Liver (tissue), 9 donors: ENCODE results near the gene TRIM29. TPM values are rescaled to one million over a fixed set of nuclear protein-coding genes. Genes with fewer than 3 reads are reported as not detected.

Experiments used
- DNase-seq: peaks from one replicate; pipeline ENCODE4 v3.0.0-alpha.2; 2017; ENCODE audit warnings: low spot score
- H3K27ac ChIP-seq, 2 donors: one replicate each; pipeline ENCODE4 v1.7.0; 2013; ENCODE audit warnings: inconsistent platforms in 2 of 2, low read length in 2 of 2, control low read depth in 1 of 2, low read depth in 1 of 2, mild to moderate bottlenecking in 1 of 2
- H3K27me3 ChIP-seq, 4 donors: one replicate each; pipeline versions ENCODE4 v1.6.1 to v1.7.0; 2013; ENCODE audit warnings: low read length in 3 of 4, inconsistent platforms in 1 of 4, mild to moderate bottlenecking in 1 of 4, moderate library complexity in 1 of 4; ENCODE audit not compliant: control insufficient read depth in 4 of 4, insufficient read depth in 4 of 4
- H3K36me3 ChIP-seq, 4 donors: one replicate each; pipeline versions ENCODE4 v1.6.1 to v1.7.0; 2013; ENCODE audit warnings: low read length in 3 of 4, mild to moderate bottlenecking in 3 of 4, low read depth in 1 of 4, moderate library complexity in 1 of 4; ENCODE audit not compliant: control insufficient read depth in 4 of 4, insufficient read depth in 3 of 4
- H3K4me1 ChIP-seq, 4 donors: one replicate each; pipeline versions ENCODE4 v1.6.1 to v1.7.0; 2013; ENCODE audit warnings: low read length in 3 of 4, mild to moderate bottlenecking in 3 of 4, moderate library complexity in 1 of 4; ENCODE audit not compliant: control insufficient read depth in 4 of 4, insufficient read depth in 4 of 4
- H3K4me3 ChIP-seq, 3 donors: one replicate each; pipeline versions ENCODE4 v1.6.1 to v1.7.0; 2013; ENCODE audit warnings: low read length in 3 of 3, control low read depth in 1 of 3, low read depth in 1 of 3, mild to moderate bottlenecking in 1 of 3
- H3K9ac ChIP-seq, 2 donors: one replicate each; pipeline ENCODE4 v1.7.0; 2013; ENCODE audit warnings: low read length in 2 of 2, mild to moderate bottlenecking in 2 of 2, moderate library complexity in 2 of 2, control low read depth in 1 of 2, low read depth in 1 of 2
- H3K9me3 ChIP-seq, 4 donors: one replicate each; pipeline versions ENCODE4 v1.6.1 to v1.7.0; 2013; ENCODE audit warnings: low read length in 3 of 4; ENCODE audit not compliant: control insufficient read depth in 4 of 4
- CTCF ChIP-seq: fragments of 150-350 bp; IDR thresholded peaks from 2 replicates; pipeline ENCODE4 v1.5.1; 2017; ENCODE audit warnings: improper control_type of control experiment, low read depth, low read length; ENCODE audit not compliant: missing input control
- EGR1 ChIP-seq, 2 donors: IDR thresholded peaks; 2 replicates each; pipeline ENCODE4 v1.6.1; 2016 to 2018; ENCODE audit warnings: antibody characterized with exemption in 2 of 2, low read depth in 2 of 2
- HNF4A ChIP-seq, 2 donors: conservative IDR thresholded peaks; 2 replicates each; pipeline ENCODE4 v1.6.1; 2016; ENCODE audit warnings: antibody characterized with exemption in 2 of 2, mild to moderate bottlenecking in 2 of 2
- NR2F2 ChIP-seq: IDR thresholded peaks from 2 replicates; pipeline ENCODE4 v1.6.1; 2016; ENCODE audit warnings: antibody characterized with exemption
- RAD21 ChIP-seq, 2 donors: IDR thresholded peaks; 2 replicates each; pipeline ENCODE4 v1.6.1; 2016; ENCODE audit warnings: antibody characterized with exemption in 2 of 2, mild to moderate bottlenecking in 2 of 2
- REST ChIP-seq: IDR thresholded peaks from 2 replicates; pipeline ENCODE4 v1.6.1; 2016; ENCODE audit warnings: antibody characterized with exemption, mild to moderate bottlenecking
- RXRA ChIP-seq, 2 donors: IDR thresholded peaks; 2 replicates each; pipeline ENCODE4 v1.6.1; 2017 to 2018; ENCODE audit warnings: antibody characterized with exemption in 2 of 2, mild to moderate bottlenecking in 1 of 2
- SP1 ChIP-seq: IDR thresholded peaks from 2 replicates; pipeline ENCODE4 v1.6.1; 2018; ENCODE audit warnings: antibody characterized with exemption, mild to moderate bottlenecking
- TAF1 ChIP-seq: conservative IDR thresholded peaks from 2 replicates; pipeline ENCODE4 v1.6.1; 2016; ENCODE audit warnings: antibody characterized with exemption, mild to moderate bottlenecking
- YY1 ChIP-seq: IDR thresholded peaks from 2 replicates; pipeline ENCODE4 v1.6.1; 2016; ENCODE audit warnings: antibody characterized with exemption, mild to moderate bottlenecking
- ZBTB33 ChIP-seq: IDR thresholded peaks from 2 replicates; pipeline ENCODE4 v1.6.1; 2016; ENCODE audit warnings: antibody characterized with exemption
- WGBS: extraction: QIAGEN DNeasy Blood & Tissue Kit; methylation state at CpG from one replicate; pipeline ENCODE4 v1.1.7; 2013; 5-methylcytosine and 5-hydroxymethylcytosine counted together
- polyA plus RNA-seq, 2 donors: library from polyadenylated mRNA; stranded (reverse) in 1 of 2; unstranded in 1 of 2; fragments of 200-250 nt in 1 of 2; fragments of >200 nt in 1 of 2; fragmentation: Nextera tagmentation in 1 of 2; extraction: Ambion mirVana in 1 of 2; gene quantifications; one replicate each; pipeline versions ENCODE4 v1.2.1 to v1.2.3, GENCODE V29; 2013 to 2015
- total RNA-seq, 2 donors: library from RNA; depleted of rRNA; stranded (reverse); fragments of >200 nt; gene quantifications; one replicate each; pipeline ENCODE4 v1.2.3, GENCODE V29; 2014
- donor health status: healthy.
- donor health status: healthy.
- donor health status: healthy.
- donor health status: healthy.
- donor health status: healthy.

The TRIM29 gene
- total and polyA plus RNA-seq, 4 donors, result 0.22 to 0.89 (median 0.35) TPM

DNA sequence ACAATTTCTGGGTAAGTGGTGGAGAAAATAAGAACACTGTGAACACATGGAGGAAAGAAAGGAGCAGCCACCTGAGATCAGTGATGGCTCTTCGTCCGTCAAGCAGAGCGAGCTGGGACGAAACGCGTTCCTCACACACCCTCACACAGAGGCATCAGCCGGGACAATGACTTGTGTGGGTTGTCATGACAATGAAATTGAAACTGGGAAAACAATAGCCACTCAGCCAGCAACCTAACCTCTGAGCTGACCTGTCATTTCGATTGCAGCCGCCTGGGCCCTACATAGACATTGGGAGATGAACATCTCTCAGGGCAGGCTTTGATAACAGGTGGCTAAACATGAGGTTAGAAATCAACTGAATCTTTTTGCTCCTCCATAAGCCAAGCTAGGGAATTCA, 51.3 kb downstream of the TRIM29 start:
- Histone ChIP-seq H3K9ac (no peak overlapping the region), H3K9me3 (peaks cover 0 to 16% (median 1%) of the 10 kb centered on the region in 4 donors), H3K27me3 (peaks cover 0 to 2% (median 0%) of the 10 kb centered on the region in 4 donors), H3K27ac (no peak overlapping the region), H3K36me3 (no peaks in the 10 kb centered on the region), H3K4me3 (no peak overlapping the region), H3K4me1 (no peaks in the 10 kb centered on the region)
- TF ChIP-seq TAF1, result no peak
- TF ChIP-seq YY1, result no peak
- TF ChIP-seq REST, result no peak
- no peak for TF ChIP-seq ZBTB33
- no peak for TF ChIP-seq HNF4A (conservative IDR thresholded peaks at IDR 0.05)
- WGBS, result 52% methylated on average over 9 of the region's 9 CpGs
- DNase-seq, result no peak

DNA sequence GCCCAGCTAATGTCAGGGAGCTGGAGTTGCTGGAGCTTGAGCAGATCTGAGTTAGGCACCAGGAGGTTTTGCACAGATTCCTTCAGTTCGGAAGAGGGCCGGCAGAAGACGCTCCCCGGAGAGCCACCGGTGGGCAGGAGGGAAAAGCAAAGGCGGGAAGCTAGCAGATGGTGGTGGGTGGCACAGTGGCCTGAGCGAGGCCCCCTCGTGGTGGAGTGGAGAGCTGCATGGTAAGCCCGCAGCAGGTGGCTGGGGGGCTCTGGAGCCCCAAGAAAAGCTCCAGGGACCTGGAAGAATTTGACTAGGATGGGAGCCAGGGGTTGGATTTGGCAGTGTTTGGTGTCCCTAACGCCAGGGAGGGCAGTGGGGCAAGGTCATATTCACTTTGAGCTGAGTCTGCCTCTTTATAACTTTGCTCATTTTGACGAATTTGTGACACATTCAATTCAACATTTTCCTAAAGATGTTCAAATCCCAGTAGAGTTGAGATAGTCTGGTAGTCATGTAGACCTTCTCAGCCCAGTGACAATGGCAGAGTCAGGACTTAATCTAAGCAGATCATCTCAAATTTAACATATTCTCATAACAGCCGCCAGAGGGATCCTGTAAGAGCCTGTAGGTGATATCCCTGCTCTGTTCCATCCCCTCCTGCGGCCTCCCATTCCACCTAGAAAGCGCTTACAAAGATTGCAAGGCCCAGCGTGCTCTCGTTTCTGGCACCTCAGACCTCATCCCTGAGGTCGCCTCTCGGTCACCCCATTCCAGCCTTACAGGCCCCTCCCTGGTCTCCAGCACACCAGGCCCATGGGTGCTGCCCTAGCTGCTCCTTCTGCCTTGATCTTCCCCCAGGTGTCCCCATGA, 57.9 kb downstream of the TRIM29 start:
- TF ChIP-seq RXRA (IDR thresholded peaks at IDR 0.05) (no peak), SP1 (no peak), TAF1 (no peak), NR2F2 (no peak), RAD21 (IDR thresholded peaks at IDR 0.05) (peak; percentile 29 to 65), EGR1 (IDR thresholded peaks at IDR 0.05; ENCODE audit: low read depth in 2 of 2) (no peak), CTCF (peak; percentile 30), REST (no peak)
- Histone ChIP-seq H3K9me3 (peaks cover 0 to 10% (median 6%) of the 10 kb centered on the region in 4 donors), H3K27ac (no peak overlapping the region), H3K36me3 (no peaks in the 10 kb centered on the region), H3K4me3 (no peak overlapping the region), H3K4me1 (peaks cover 0 to 2% (median 0%) of the 10 kb centered on the region in 4 donors), H3K27me3 (peaks cover 0 to 3% (median 0%) of the 10 kb centered on the region in 4 donors), H3K9ac (no peak overlapping the region)
- no peak for DNase-seq
- WGBS, result 43% methylated on average over 18 of the region's 18 CpGs
